GM19238 (cell line): Measurements from ENCODE around the gene VSTM1.

Experiments
- DNase-seq: peaks from one replicate; pipeline ENCODE4 v3.0.0; 2011; ENCODE audit warnings: low spot score; ENCODE audit not compliant: insufficient read length

VSTM1 gene

GRCh38 chr19:54011507-54012211, 52.0 kb downstream of the VSTM1 start:
- no peak for DNase-seq

GRCh38 chr19:54010474-54010873, 53.2 kb downstream of the VSTM1 start:
- DNase-seq = no peak

- no peak for DNase-seq
Measured at GRCh38 chr19:54009440-54009839, 54.3 kb downstream of the VSTM1 start.

- DNase-seq = no peak
Measured at GRCh38 chr19:54002495-54003315, 61.0 kb downstream of the VSTM1 start.

GRCh38 chr19:54001496-54001895, 62.2 kb downstream of the VSTM1 start:
- DNase-seq = no peak

GRCh38 chr19:53999694-54000093, 64.0 kb downstream of the VSTM1 start:
- no peak for DNase-seq

- DNase-seq = no peak
Measured at GRCh38 chr19:53998223-53998622, 65.5 kb downstream of the VSTM1 start.

GRCh38 chr19:53994811-53995210, 68.9 kb downstream of the VSTM1 start:
- DNase-seq = no peak

- DNase-seq = no peak
Measured at GRCh38 chr19:53993448-53993847, 70.2 kb downstream of the VSTM1 start.

- DNase-seq = no peak
Measured at GRCh38 chr19:53992815-53993214, 70.9 kb downstream of the VSTM1 start.

GRCh38 chr19:53992211-53992610, 71.5 kb downstream of the VSTM1 start:
- DNase-seq = no peak

- DNase-seq = no peak
Measured at GRCh38 chr19:53991224-53992113, 72.2 kb downstream of the VSTM1 start, which contains the start of gene CACNG6. Gene CACNG6 (plus strand): TSS chr19:53991637. CDS start chr19:53992878, 1,241 bp downstream.
